IMR-90 (cell line): Measurements from ENCODE around the gene DBH. TPM values are rescaled to one million over a fixed set of nuclear protein-coding genes. Genes with fewer than 3 reads are reported as not detected.

Experiments used
- ATAC-seq: fragments of 200-7000 bp; cut with Tn5 transposase; 2 replicates; pipeline ENCODE4 v1.9.1; 2020; ENCODE audit warnings: low read depth, mild to moderate bottlenecking, moderate library complexity
- BruUV-seq: library from RNA; stranded (reverse); fragments of 400-500 nt; replicated peaks from 2 replicates; lab custom pipeline; 2021; lab: Mats Ljungman, UMichigan
- CTCF ChIA-PET: fragments of 300-600 bp; formaldehyde crosslinking; extraction: SDS; loops from one replicate; lab custom pipeline; 2021; ENCODE audit warnings: antibody characterized with exemption; lab: Yijun Ruan, JAX
- POLR2A ChIA-PET: fragments of 300-600 bp; sonication (Branson Sonifier 250); formaldehyde crosslinking; loops from one replicate; lab custom pipeline; 2022; ENCODE audit warnings: antibody characterized with exemption; ENCODE audit not compliant: unreplicated experiment; lab: Charles Lee
- DNase-seq: peaks from one replicate; pipeline ENCODE4 v3.0.0; 2013
- H2AFZ ChIP-seq: replicated peaks from 2 replicates; pipeline ENCODE3; 2013; ENCODE audit warnings: low read length, mild to moderate bottlenecking; ENCODE audit not compliant: poor library complexity
- H2AK5ac ChIP-seq: 2 replicates; pipeline ENCODE4 v1.6.1; 2013; ENCODE audit warnings: low read depth, low read length, inconsistent platforms
- H2AK9ac ChIP-seq: replicated peaks from 2 replicates; pipeline ENCODE3; 2013; ENCODE audit warnings: mild to moderate bottlenecking, low read depth, low read length, moderate library complexity; ENCODE audit not compliant: poor library complexity
- H2BK120ac ChIP-seq: 2 replicates; pipeline ENCODE4 v1.6.1; 2013; ENCODE audit warnings: low read depth, low read length, inconsistent platforms
- H2BK15ac ChIP-seq: 3 replicates; pipeline ENCODE4 v1.6.1; 2013; ENCODE audit warnings: low read depth, low read length, inconsistent platforms
- H2BK20ac ChIP-seq: 2 replicates; pipeline ENCODE4 v1.6.1; 2013; ENCODE audit warnings: low read depth, mild to moderate bottlenecking, inconsistent platforms, low read length, moderate library complexity
- H2BK5ac ChIP-seq: 2 replicates; pipeline ENCODE4 v1.6.1; 2013; ENCODE audit warnings: mild to moderate bottlenecking, low read depth, low read length, inconsistent platforms; ENCODE audit not compliant: poor library complexity, severe bottlenecking
- H3K14ac ChIP-seq: replicated peaks from 2 replicates; pipeline ENCODE4 v1.6.1; 2013; ENCODE audit warnings: low read depth, low read length, inconsistent platforms
- H3K18ac ChIP-seq: 2 replicates; pipeline ENCODE4 v1.6.1; 2013; ENCODE audit warnings: low read depth, low read length, control low read depth
- H3K23ac ChIP-seq: 2 replicates; pipeline ENCODE4 v1.6.1; 2013; ENCODE audit warnings: low read depth, low read length, inconsistent platforms
- H3K27ac ChIP-seq: 2 replicates; pipeline ENCODE4 v1.5.1; 2013; ENCODE audit warnings: mild to moderate bottlenecking, control low read depth, low read length; ENCODE audit not compliant: insufficient read depth
- H3K27me3 ChIP-seq: 2 replicates; pipeline ENCODE4 v1.6.1; 2013; ENCODE audit warnings: low read length; ENCODE audit not compliant: control insufficient read depth, insufficient read depth
- H3K36me3 ChIP-seq: 2 replicates; pipeline ENCODE4 v1.6.1; 2013; ENCODE audit warnings: low read length, mixed read lengths; ENCODE audit not compliant: control insufficient read depth, insufficient read depth
- H3K4ac ChIP-seq: 2 replicates; pipeline ENCODE4 v1.6.1; 2013; ENCODE audit warnings: low read depth, low read length, inconsistent platforms
- H3K4me1 ChIP-seq: 2 replicates; pipeline ENCODE4 v1.6.1; 2013; ENCODE audit warnings: low read length, mixed read lengths; ENCODE audit not compliant: control insufficient read depth, insufficient read depth
- H3K4me2 ChIP-seq: 2 replicates; pipeline ENCODE4 v1.6.1; 2013; ENCODE audit warnings: low read depth, mild to moderate bottlenecking, control low read depth, low read length, moderate library complexity
- H3K4me3 ChIP-seq: 2 replicates; pipeline ENCODE4 v1.5.1; 2013; ENCODE audit warnings: low read depth, mild to moderate bottlenecking, control low read depth, low read length, moderate library complexity; ENCODE audit not compliant: insufficient read depth
- H3K56ac ChIP-seq: 2 replicates; pipeline ENCODE4 v1.6.1; 2013; ENCODE audit warnings: low read length, inconsistent platforms; ENCODE audit not compliant: insufficient read depth; ENCODE audit errors: extremely low read depth
- H3K79me1 ChIP-seq, 2 experiments: 2 replicates each; pipeline ENCODE4 v1.6.1; 2013; ENCODE audit warnings: low read length in 2 of 2, inconsistent platforms in 1 of 2, low read depth in 1 of 2
- H3K9ac ChIP-seq: 2 replicates; pipeline ENCODE4 v1.6.1; 2013; ENCODE audit warnings: low read depth, low read length, control low read depth
- H3K9me1 ChIP-seq: 2 replicates; pipeline ENCODE4 v1.6.1; 2013; ENCODE audit warnings: low read length, inconsistent platforms; ENCODE audit not compliant: insufficient read depth
- H3K9me3 ChIP-seq: 2 replicates; pipeline ENCODE4 v1.6.1; 2013; ENCODE audit warnings: low read length; ENCODE audit not compliant: control insufficient read depth, insufficient read depth
- H4K20me1 ChIP-seq: 2 replicates; pipeline ENCODE4 v1.6.1; 2013; ENCODE audit warnings: low read length, inconsistent platforms; ENCODE audit not compliant: insufficient read depth
- H4K5ac ChIP-seq: 2 replicates; pipeline ENCODE4 v1.6.1; 2013; ENCODE audit warnings: mild to moderate bottlenecking, low read depth, low read length, control low read depth
- H4K8ac ChIP-seq, 2 experiments: 2 replicates each; pipeline ENCODE4 v1.6.1; 2013; ENCODE audit warnings: low read depth in 2 of 2, low read length in 2 of 2, control low read depth in 1 of 2, inconsistent platforms in 1 of 2
- H4K91ac ChIP-seq: 2 replicates; pipeline ENCODE4 v1.6.1; 2013; ENCODE audit warnings: low read depth, low read length, inconsistent platforms; ENCODE audit not compliant: insufficient read depth
- BHLHE40 ChIP-seq: fragments of 150-350 bp; IDR thresholded peaks from 2 replicates; pipeline ENCODE4 v1.6.1; 2016; ENCODE audit warnings: mild to moderate bottlenecking, low read depth, low read length
- CEBPB ChIP-seq: IDR thresholded peaks from 2 replicates; pipeline ENCODE4 v1.6.1; 2012; ENCODE audit warnings: low read depth, low read length, improper control_type of control experiment
- CHD1 ChIP-seq: IDR thresholded peaks from 2 replicates; pipeline ENCODE4 v1.6.1; 2012; ENCODE audit warnings: low read depth, low read length, improper control_type of control experiment
- FOS ChIP-seq: fragments of 150-350 bp; IDR thresholded peaks from 2 replicates; pipeline ENCODE4 v1.6.1; 2016; ENCODE audit warnings: low read depth, low read length
- MAFK ChIP-seq: IDR thresholded peaks from 2 replicates; pipeline ENCODE4 v1.6.1; 2012; ENCODE audit warnings: low read depth, low read length, improper control_type of control experiment
- MAZ ChIP-seq: IDR thresholded peaks from 2 replicates; pipeline ENCODE4 v1.6.1; 2012; ENCODE audit warnings: low read depth, mild to moderate bottlenecking, low read length, improper control_type of control experiment, moderate library complexity, borderline replicate concordance
- MXI1 ChIP-seq: IDR thresholded peaks from 2 replicates; pipeline ENCODE4 v1.6.1; 2012; ENCODE audit warnings: low read depth, mild to moderate bottlenecking, low read length, moderate library complexity, borderline replicate concordance
- NFE2L2 ChIP-seq: fragments of 150-350 bp; IDR thresholded peaks from 2 replicates; pipeline ENCODE4 v1.6.1; 2016; ENCODE audit warnings: low read depth, mild to moderate bottlenecking, low read length
- POLR2A ChIP-seq: IDR thresholded peaks from 2 replicates; pipeline ENCODE4 v1.6.1; 2012; ENCODE audit warnings: mild to moderate bottlenecking, low read depth, low read length
- RAD21 ChIP-seq: IDR thresholded peaks from 2 replicates; pipeline ENCODE4 v1.6.1; 2012; ENCODE audit warnings: low read length, improper control_type of control experiment
- RCOR1 ChIP-seq: IDR thresholded peaks from 2 replicates; pipeline ENCODE4 v1.6.1; 2012; ENCODE audit warnings: mild to moderate bottlenecking, low read length, improper control_type of control experiment; ENCODE audit not compliant: insufficient replicate concordance
- RFX5 ChIP-seq: IDR thresholded peaks from 2 replicates; pipeline ENCODE4 v1.8.0; 2012; ENCODE audit warnings: low read depth, mild to moderate bottlenecking, low read length, moderate library complexity
- SMC3 ChIP-seq: fragments of 150-350 bp; IDR thresholded peaks from 2 replicates; pipeline ENCODE4 v1.6.1; 2016; ENCODE audit warnings: low read depth, mild to moderate bottlenecking, antibody characterized with exemption, low read length, moderate library complexity
- WGBS, 2 experiments: methylation state at CpG; one replicate each; pipeline versions ENCODE4 v1.1.5 to v1.1.7; 2013; ENCODE audit warnings: missing lambda C conversion rate in 2 of 2; ENCODE audit not compliant: insufficient read length in 1 of 2; ENCODE audit errors: extremely low coverage in 2 of 2; 5-methylcytosine and 5-hydroxymethylcytosine counted together
- dilution Hi-C: fragments of 300-500 bp; cut with HindIII; formaldehyde crosslinking; loops from one replicate; pipeline ENCODE4 v1.14.3; 2018; ENCODE audit warnings: low sequenced_read_pairs; ENCODE audit not compliant: unreplicated experiment
- in situ Hi-C: fragments of 300-500 bp; cut with MboI; formaldehyde crosslinking; loops from 3 replicates; pipeline ENCODE4 v1.14.3; 2019; ENCODE audit warnings: low sequenced_read_pairs, inconsistent platforms, mixed read lengths
- intact Hi-C: fragments of 100-400 bp; cut with micrococcal nuclease; formaldehyde crosslinking; loops from 2 replicates; pipeline ENCODE4 v1.10.0; 2022
- polyA plus RNA-seq, 3 experiments: library from polyadenylated mRNA; depleted of rRNA; stranded (reverse); fragments of >200 nt; gene quantifications; 2 replicates each; pipeline ENCODE4 v1.2.3, GENCODE V29; 2012; ENCODE audit warnings: low replicate concordance in 1 of 3
- total RNA-seq: library from RNA; depleted of rRNA; stranded (reverse); fragments of >200 nt; gene quantifications from 2 replicates; pipeline ENCODE4 v1.2.3, GENCODE V29; 2012
- TF ChIP-seq, protein P1 (sequence below): fragments of 150-350 bp; IDR thresholded peaks from 2 replicates; pipeline ENCODE4 v1.6.1; 2017; ENCODE audit warnings: mild to moderate bottlenecking, antibody characterized with exemption, low read length, low read depth
- TF ChIP-seq, protein P2 (sequence below): fragments of 150-350 bp; IDR thresholded peaks from 2 replicates; pipeline ENCODE4 v1.6.1; 2016; ENCODE audit warnings: low read depth, mild to moderate bottlenecking, low read length, moderate library complexity, borderline replicate concordance
- TF ChIP-seq, protein P3 (sequence below): conservative IDR thresholded peaks from 2 replicates; pipeline ENCODE4 v1.5.1; 2012; ENCODE audit warnings: mild to moderate bottlenecking, low read depth, low read length, improper control_type of control experiment

Gene DBH
- total and polyA plus RNA-seq, 2 of the 4 experiments (the other 2 are of a cell fraction) = not detected

DNA sequence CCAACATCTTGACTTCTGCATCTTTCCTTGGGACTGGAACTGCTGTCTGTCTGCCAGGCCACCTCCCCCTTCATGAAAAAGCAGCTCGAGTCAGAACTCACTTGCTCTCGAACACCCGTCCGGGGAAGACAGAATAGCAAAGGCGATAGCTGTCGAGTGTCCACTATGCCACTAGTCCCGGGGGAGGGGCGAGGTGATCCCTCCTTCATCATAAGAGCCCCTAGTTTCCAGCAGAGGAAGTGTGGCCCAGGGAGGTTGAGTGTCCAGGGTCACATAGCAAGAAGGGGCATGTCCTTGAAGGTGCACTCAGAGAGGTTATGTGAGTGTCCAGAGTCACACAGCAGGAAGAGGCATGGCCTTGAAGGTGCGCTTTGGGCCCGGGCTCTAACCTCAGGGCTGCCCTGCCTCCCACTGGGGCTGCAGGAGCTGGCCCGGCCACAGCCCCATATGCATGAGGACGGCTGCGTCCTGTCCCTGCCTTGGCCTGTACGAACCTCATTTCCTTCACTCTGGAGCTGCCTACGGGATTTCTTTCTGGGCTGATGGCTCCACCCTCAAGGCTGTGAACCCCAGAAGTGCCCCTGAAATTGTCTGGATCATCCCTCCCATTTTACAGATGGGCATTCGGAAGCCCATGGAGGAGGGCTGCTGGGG lies 6.7 kb downstream of the DBH start:
- in situ Hi-C loops (no loop called here), dilution Hi-C loops (no loop called here), intact Hi-C loops (no loop called here)
- Histone ChIP-seq H3K23ac (no peak overlapping the region), H3K4ac (no peak overlapping the region), H3K9ac (no peak overlapping the region), H3K9me3 (no peaks in the 10 kb centered on the region), H2AK9ac (no peak overlapping the region), H3K27ac (no peak overlapping the region), H4K5ac (no peak overlapping the region), H2BK20ac (no peak overlapping the region), H4K20me1 (no peaks in the 10 kb centered on the region), H2AFZ (no peak overlapping the region), H3K27me3 (peaks cover 51% of the 10 kb centered on the region), H2BK15ac (no peak overlapping the region), H2AK5ac (no peak overlapping the region), H4K8ac (no peak overlapping the region), H3K79me1 (no peaks in the 10 kb centered on the region), H3K56ac (no peak overlapping the region), H3K18ac (no peak overlapping the region), H2BK5ac (no peak overlapping the region), H3K9me1 (no peaks in the 10 kb centered on the region), H4K91ac (no peak overlapping the region), H3K4me3 (no peak overlapping the region), H3K4me2 (no peak overlapping the region), H3K36me3 (no peaks in the 10 kb centered on the region), H3K4me1 (no peaks in the 10 kb centered on the region), H3K14ac (no peak overlapping the region), H2BK120ac (no peak overlapping the region)
- ATAC-seq (no peak), DNase-seq (no peak)
- WGBS, 2 experiments = 60% methylated on average over 8 of the region's 16 CpGs; no CpG with 5 or more reads in 1 of the 2 experiments
- ChIA-PET POLR2A (no interaction called here), CTCF (no interaction called here)
- BruUV-seq = no TSS peak
- TF ChIP-seq NFE2L2 = no peak
- TF ChIP-seq CHD1 = no peak
- no peak for TF ChIP-seq MXI1
- no peak for TF ChIP-seq RFX5
- TF ChIP-seq, protein P1, sequence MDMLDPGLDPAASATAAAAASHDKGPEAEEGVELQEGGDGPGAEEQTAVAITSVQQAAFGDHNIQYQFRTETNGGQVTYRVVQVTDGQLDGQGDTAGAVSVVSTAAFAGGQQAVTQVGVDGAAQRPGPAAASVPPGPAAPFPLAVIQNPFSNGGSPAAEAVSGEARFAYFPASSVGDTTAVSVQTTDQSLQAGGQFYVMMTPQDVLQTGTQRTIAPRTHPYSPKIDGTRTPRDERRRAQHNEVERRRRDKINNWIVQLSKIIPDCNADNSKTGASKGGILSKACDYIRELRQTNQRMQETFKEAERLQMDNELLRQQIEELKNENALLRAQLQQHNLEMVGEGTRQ = no peak
- TF ChIP-seq, protein P2, sequence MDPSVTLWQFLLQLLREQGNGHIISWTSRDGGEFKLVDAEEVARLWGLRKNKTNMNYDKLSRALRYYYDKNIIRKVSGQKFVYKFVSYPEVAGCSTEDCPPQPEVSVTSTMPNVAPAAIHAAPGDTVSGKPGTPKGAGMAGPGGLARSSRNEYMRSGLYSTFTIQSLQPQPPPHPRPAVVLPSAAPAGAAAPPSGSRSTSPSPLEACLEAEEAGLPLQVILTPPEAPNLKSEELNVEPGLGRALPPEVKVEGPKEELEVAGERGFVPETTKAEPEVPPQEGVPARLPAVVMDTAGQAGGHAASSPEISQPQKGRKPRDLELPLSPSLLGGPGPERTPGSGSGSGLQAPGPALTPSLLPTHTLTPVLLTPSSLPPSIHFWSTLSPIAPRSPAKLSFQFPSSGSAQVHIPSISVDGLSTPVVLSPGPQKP = no peak
- no peak for TF ChIP-seq RAD21
- no peak for TF ChIP-seq CEBPB
- TF ChIP-seq, protein P3, sequence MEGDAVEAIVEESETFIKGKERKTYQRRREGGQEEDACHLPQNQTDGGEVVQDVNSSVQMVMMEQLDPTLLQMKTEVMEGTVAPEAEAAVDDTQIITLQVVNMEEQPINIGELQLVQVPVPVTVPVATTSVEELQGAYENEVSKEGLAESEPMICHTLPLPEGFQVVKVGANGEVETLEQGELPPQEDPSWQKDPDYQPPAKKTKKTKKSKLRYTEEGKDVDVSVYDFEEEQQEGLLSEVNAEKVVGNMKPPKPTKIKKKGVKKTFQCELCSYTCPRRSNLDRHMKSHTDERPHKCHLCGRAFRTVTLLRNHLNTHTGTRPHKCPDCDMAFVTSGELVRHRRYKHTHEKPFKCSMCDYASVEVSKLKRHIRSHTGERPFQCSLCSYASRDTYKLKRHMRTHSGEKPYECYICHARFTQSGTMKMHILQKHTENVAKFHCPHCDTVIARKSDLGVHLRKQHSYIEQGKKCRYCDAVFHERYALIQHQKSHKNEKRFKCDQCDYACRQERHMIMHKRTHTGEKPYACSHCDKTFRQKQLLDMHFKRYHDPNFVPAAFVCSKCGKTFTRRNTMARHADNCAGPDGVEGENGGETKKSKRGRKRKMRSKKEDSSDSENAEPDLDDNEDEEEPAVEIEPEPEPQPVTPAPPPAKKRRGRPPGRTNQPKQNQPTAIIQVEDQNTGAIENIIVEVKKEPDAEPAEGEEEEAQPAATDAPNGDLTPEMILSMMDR = no peak
- TF ChIP-seq MAFK = no peak
- TF ChIP-seq SMC3 = no peak
- TF ChIP-seq FOS = no peak
- TF ChIP-seq RCOR1 = no peak
- no peak for TF ChIP-seq BHLHE40
- TF ChIP-seq POLR2A = no peak
- TF ChIP-seq MAZ = no peak
